Neural cell (in vitro differentiated cells): Measurements from ENCODE around the gene MYLK. TPM values are rescaled to one million over a fixed set of nuclear protein-coding genes. Genes with fewer than 3 reads are reported as not detected.

ENCODE experiments used
- H2AFZ ChIP-seq: fragments of 200-600, 300-800 bp; sonication (generic), shearing (Covaris generic); 2 replicates; pipeline ENCODE4 v1.6.0; 2014; ENCODE audit warnings: low read depth, mild to moderate bottlenecking, antibody characterized with exemption, low read length, moderate library complexity
- H3F3A ChIP-seq: fragments of 200-600 bp; shearing (Covaris generic); 2 replicates; pipeline ENCODE4 v1.6.1; 2016; ENCODE audit warnings: mild to moderate bottlenecking, moderate library complexity, mixed read lengths, antibody characterized with exemption, low read length; ENCODE audit not compliant: insufficient read depth, poor library complexity, severe bottlenecking
- H3K27ac ChIP-seq: fragments of 200-600, 300-800 bp; sonication (generic), shearing (Covaris generic); 2 replicates; pipeline ENCODE4 v1.5.1; 2014; ENCODE audit warnings: mild to moderate bottlenecking, low read length, moderate library complexity
- H3K27me3 ChIP-seq: fragments of 300-800, 200-600 bp; sonication (generic), shearing (Covaris generic); 2 replicates; pipeline ENCODE4 v1.6.0; 2014; ENCODE audit warnings: mild to moderate bottlenecking, low read depth, low read length, moderate library complexity; ENCODE audit not compliant: insufficient read depth
- H3K36me3 ChIP-seq: fragments of 300-800, 200-600 bp; sonication (generic), shearing (Covaris generic); 2 replicates; pipeline ENCODE4 v1.5.1; 2014; ENCODE audit warnings: mild to moderate bottlenecking, antibody characterized with exemption, low read length, moderate library complexity; ENCODE audit not compliant: insufficient read depth
- H3K4me2 ChIP-seq: fragments of 300-800, 200-600 bp; sonication (generic), shearing (Covaris generic); 2 replicates; pipeline ENCODE4 v1.6.0; 2014; ENCODE audit warnings: mild to moderate bottlenecking, low read length
- H3K4me3 ChIP-seq: fragments of 300-800, 200-600 bp; sonication (generic), shearing (Covaris generic); 2 replicates; pipeline ENCODE4 v1.5.1; 2014; ENCODE audit warnings: mild to moderate bottlenecking, low read length, moderate library complexity
- H3K79me2 ChIP-seq: fragments of 200-600 bp; shearing (Covaris generic); replicated peaks from 2 replicates; pipeline ENCODE4 v1.6.0; 2014; ENCODE audit warnings: mild to moderate bottlenecking, low read length, moderate library complexity; ENCODE audit not compliant: insufficient read depth
- H3K9ac ChIP-seq: fragments of 300-800, 200-600 bp; sonication (generic), shearing (Covaris generic); 2 replicates; pipeline ENCODE4 v1.6.1; 2016; ENCODE audit warnings: mild to moderate bottlenecking, low read length, mixed read lengths
- H3K9me2 ChIP-seq: fragments of 200-600 bp; shearing (Covaris generic); 2 replicates; pipeline ENCODE4 v1.6.1; 2016; ENCODE audit warnings: mild to moderate bottlenecking, low read length, mixed read lengths; ENCODE audit not compliant: insufficient read depth
- H3K9me3 ChIP-seq: fragments of 200-600, 300-800 bp; sonication (generic), shearing (Covaris generic); 2 replicates; pipeline ENCODE4 v1.6.1; 2016; ENCODE audit warnings: mild to moderate bottlenecking, mixed run types, low read length, moderate library complexity, mixed read lengths
- H4K20me1 ChIP-seq: fragments of 200-600 bp; shearing (Covaris generic); 2 replicates; pipeline ENCODE4 v1.6.1; 2016; ENCODE audit warnings: mild to moderate bottlenecking, mixed run types; ENCODE audit not compliant: insufficient read depth
- EP300 ChIP-seq: fragments of 450-650 bp; conservative IDR thresholded peaks from 2 replicates; pipeline ENCODE4 v1.6.1; 2014; ENCODE audit warnings: antibody characterized with exemption, mild to moderate bottlenecking, moderate library complexity; ENCODE audit not compliant: poor library complexity, severe bottlenecking
- EZH2 ChIP-seq: fragments of 200-600, 300-800 bp; shearing (Covaris generic), sonication (generic); IDR thresholded peaks from 2 replicates; pipeline ENCODE4 v1.6.1; 2014; ENCODE audit warnings: antibody characterized with exemption, low read length, borderline replicate concordance, mild to moderate bottlenecking; ENCODE audit not compliant: insufficient read depth, poor library complexity, severe bottlenecking
- MXI1 ChIP-seq: fragments of 450-650 bp; conservative IDR thresholded peaks from 2 replicates; pipeline ENCODE4 v1.6.1; 2014; ENCODE audit warnings: antibody characterized with exemption, mild to moderate bottlenecking; ENCODE audit not compliant: poor library complexity, severe bottlenecking
- POLR2AphosphoS5 ChIP-seq: IDR thresholded peaks from 2 replicates; pipeline ENCODE4 v1.6.1; 2012
- RAD21 ChIP-seq: fragments of 450-650 bp; conservative IDR thresholded peaks from 2 replicates; pipeline ENCODE4 v1.6.1; 2014; ENCODE audit warnings: antibody characterized with exemption, mild to moderate bottlenecking, moderate library complexity
- SMC3 ChIP-seq: fragments of 450-650 bp; conservative IDR thresholded peaks from 2 replicates; pipeline ENCODE4 v1.6.1; 2014; ENCODE audit warnings: antibody characterized with exemption, mild to moderate bottlenecking, moderate library complexity; ENCODE audit not compliant: poor library complexity
- TAF1 ChIP-seq: IDR thresholded peaks from 2 replicates; pipeline ENCODE4 v1.6.1; 2012; ENCODE audit warnings: low read depth
- polyA plus RNA-seq: library from polyadenylated mRNA; depleted of rRNA; stranded (reverse); fragments of >200 nt; gene quantifications from 2 replicates; pipeline ENCODE4 v1.2.3, GENCODE V29; 2014
- TF ChIP-seq, protein P1 (sequence below): IDR thresholded peaks from 2 replicates; pipeline ENCODE4 v1.6.1; 2012; ENCODE audit warnings: borderline replicate concordance
- TF ChIP-seq, protein P2 (sequence below): fragments of 450-650 bp; IDR thresholded peaks from 2 replicates; pipeline ENCODE4 v1.5.1; 2014; ENCODE audit warnings: antibody characterized with exemption, mild to moderate bottlenecking, moderate library complexity; ENCODE audit not compliant: poor library complexity, severe bottlenecking

MYLK gene
- polyA plus RNA-seq, 1 donor from 2014 or later, result 0.43 TPM

DNA sequence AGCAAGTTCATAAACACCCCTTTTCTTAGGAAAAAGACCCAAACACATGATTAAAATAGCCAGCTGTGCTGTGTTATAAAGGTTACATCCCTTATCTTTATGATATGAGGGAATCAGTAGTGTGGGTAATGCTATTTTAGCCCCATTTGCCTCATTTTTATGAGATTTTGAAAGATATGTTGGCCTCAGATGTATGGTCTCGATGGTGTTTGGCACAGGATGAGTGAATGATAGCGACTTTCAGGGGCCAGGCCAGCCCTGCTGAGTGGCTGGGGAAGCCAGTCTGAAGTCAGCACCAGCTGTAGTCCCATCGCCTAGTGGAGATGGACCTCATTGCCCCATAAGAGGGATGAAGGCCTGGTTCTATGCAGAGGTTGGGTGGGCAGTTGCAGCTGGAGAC, 194.3 kb downstream of the MYLK start:
- Histone ChIP-seq H3K9ac (no peak overlapping the region), H3K79me2 (no peaks in the 10 kb centered on the region), H3K9me3 (no peaks in the 10 kb centered on the region), H3F3A (no peaks in the 10 kb centered on the region), H3K4me3 (no peak overlapping the region), H3K9me2 (no peaks in the 10 kb centered on the region), H3K36me3 (no peaks in the 10 kb centered on the region), H3K27ac (no peak overlapping the region), H4K20me1 (no peaks in the 10 kb centered on the region), H2AFZ (no peak overlapping the region), H3K4me2 (no peak overlapping the region), H3K27me3 (no peaks in the 10 kb centered on the region)
- TF ChIP-seq EZH2 (no peak), RAD21 (no peak), MXI1 (no peak), SMC3 (no peak), TAF1 (no peak), POLR2AphosphoS5 (no peak), EP300 (no peak)
- TF ChIP-seq, protein P1, sequence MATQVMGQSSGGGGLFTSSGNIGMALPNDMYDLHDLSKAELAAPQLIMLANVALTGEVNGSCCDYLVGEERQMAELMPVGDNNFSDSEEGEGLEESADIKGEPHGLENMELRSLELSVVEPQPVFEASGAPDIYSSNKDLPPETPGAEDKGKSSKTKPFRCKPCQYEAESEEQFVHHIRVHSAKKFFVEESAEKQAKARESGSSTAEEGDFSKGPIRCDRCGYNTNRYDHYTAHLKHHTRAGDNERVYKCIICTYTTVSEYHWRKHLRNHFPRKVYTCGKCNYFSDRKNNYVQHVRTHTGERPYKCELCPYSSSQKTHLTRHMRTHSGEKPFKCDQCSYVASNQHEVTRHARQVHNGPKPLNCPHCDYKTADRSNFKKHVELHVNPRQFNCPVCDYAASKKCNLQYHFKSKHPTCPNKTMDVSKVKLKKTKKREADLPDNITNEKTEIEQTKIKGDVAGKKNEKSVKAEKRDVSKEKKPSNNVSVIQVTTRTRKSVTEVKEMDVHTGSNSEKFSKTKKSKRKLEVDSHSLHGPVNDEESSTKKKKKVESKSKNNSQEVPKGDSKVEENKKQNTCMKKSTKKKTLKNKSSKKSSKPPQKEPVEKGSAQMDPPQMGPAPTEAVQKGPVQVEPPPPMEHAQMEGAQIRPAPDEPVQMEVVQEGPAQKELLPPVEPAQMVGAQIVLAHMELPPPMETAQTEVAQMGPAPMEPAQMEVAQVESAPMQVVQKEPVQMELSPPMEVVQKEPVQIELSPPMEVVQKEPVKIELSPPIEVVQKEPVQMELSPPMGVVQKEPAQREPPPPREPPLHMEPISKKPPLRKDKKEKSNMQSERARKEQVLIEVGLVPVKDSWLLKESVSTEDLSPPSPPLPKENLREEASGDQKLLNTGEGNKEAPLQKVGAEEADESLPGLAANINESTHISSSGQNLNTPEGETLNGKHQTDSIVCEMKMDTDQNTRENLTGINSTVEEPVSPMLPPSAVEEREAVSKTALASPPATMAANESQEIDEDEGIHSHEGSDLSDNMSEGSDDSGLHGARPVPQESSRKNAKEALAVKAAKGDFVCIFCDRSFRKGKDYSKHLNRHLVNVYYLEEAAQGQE, result no peak
- TF ChIP-seq, protein P2, sequence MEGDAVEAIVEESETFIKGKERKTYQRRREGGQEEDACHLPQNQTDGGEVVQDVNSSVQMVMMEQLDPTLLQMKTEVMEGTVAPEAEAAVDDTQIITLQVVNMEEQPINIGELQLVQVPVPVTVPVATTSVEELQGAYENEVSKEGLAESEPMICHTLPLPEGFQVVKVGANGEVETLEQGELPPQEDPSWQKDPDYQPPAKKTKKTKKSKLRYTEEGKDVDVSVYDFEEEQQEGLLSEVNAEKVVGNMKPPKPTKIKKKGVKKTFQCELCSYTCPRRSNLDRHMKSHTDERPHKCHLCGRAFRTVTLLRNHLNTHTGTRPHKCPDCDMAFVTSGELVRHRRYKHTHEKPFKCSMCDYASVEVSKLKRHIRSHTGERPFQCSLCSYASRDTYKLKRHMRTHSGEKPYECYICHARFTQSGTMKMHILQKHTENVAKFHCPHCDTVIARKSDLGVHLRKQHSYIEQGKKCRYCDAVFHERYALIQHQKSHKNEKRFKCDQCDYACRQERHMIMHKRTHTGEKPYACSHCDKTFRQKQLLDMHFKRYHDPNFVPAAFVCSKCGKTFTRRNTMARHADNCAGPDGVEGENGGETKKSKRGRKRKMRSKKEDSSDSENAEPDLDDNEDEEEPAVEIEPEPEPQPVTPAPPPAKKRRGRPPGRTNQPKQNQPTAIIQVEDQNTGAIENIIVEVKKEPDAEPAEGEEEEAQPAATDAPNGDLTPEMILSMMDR, result no peak

DNA sequence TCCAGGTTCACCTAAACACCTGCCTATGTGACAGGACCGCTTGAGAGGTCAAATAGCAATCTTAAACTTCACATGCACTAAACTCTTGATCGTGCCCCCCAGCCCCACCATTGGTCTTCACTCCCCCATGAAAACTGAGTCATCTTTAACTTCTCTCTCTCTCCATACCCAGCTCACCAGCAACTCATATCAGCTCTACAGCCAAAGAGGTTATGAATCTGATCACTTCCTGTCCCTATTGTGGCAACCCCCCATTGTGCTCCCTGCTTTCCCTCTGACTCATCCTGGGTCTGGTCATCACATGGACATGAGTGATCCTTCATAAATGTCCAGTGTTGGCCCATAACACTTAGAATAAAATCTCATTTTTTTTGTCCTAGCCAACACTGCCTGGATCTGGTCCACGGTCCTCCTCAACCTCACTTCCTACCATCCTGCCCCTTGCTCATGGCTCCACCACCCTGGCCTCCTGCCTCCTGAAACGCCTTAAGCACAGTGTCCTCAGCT, 195.8 kb downstream of the MYLK start:
- Histone ChIP-seq H2AFZ (no peak overlapping the region), H3K4me3 (no peak overlapping the region), H3F3A (no peaks in the 10 kb centered on the region), H3K9me2 (no peaks in the 10 kb centered on the region), H4K20me1 (no peaks in the 10 kb centered on the region), H3K9me3 (no peaks in the 10 kb centered on the region), H3K9ac (no peak overlapping the region), H3K4me2 (no peak overlapping the region), H3K27ac (no peak overlapping the region), H3K36me3 (no peaks in the 10 kb centered on the region), H3K79me2 (no peaks in the 10 kb centered on the region), H3K27me3 (no peaks in the 10 kb centered on the region)
- no peak for TF ChIP-seq EZH2
- TF ChIP-seq, protein P1, result no peak
- no peak for TF ChIP-seq EP300
- no peak for TF ChIP-seq RAD21
- TF ChIP-seq MXI1, result no peak
- no peak for TF ChIP-seq TAF1
- no peak for TF ChIP-seq POLR2AphosphoS5
- no peak for TF ChIP-seq SMC3
- TF ChIP-seq, protein P2, result no peak
